H9 (cell line): ENCODE results near the gene RNF215. TPM values are rescaled to one million over a fixed set of nuclear protein-coding genes. Genes with fewer than 3 reads are reported as not detected.
A peak's percentile ranks its signal among the peaks of the same experiment; 100 is the strongest.
"Not testable (repeated sequence)": the region's sequence is repeated elsewhere in the genome, so short reads cannot be mapped to it uniquely, and the experiment has no call there.

Source experiments
- DNase-seq: peaks from one replicate; pipeline ENCODE4 v3.0.0-alpha.2; 2017
- H2AFZ ChIP-seq: one replicate; pipeline ENCODE4 v1.6.1; 2013; ENCODE audit warnings: mild to moderate bottlenecking, low read length, control low read depth, moderate library complexity
- H2AK5ac ChIP-seq: 2 replicates; pipeline ENCODE4 v1.6.1; 2013; ENCODE audit warnings: low read length, control low read depth, mixed read lengths; ENCODE audit not compliant: insufficient read length
- H2BK120ac ChIP-seq: one replicate; pipeline ENCODE4 v1.6.1; 2013; ENCODE audit warnings: low read depth, mild to moderate bottlenecking, low read length, control low read depth, inconsistent platforms; ENCODE audit not compliant: poor library complexity, severe bottlenecking
- H2BK12ac ChIP-seq: 2 replicates; pipeline ENCODE4 v1.6.1; 2013; ENCODE audit warnings: low read length, control low read depth, mixed read lengths, low read depth; ENCODE audit not compliant: insufficient read length
- H2BK15ac ChIP-seq: 2 replicates; pipeline ENCODE4 v1.6.1; 2013; ENCODE audit warnings: low read depth, low read length, control low read depth
- H2BK20ac ChIP-seq: one replicate; pipeline ENCODE4 v1.6.1; 2013; ENCODE audit warnings: low read depth, mild to moderate bottlenecking, low read length, control low read depth, inconsistent platforms; ENCODE audit not compliant: poor library complexity, severe bottlenecking
- H2BK5ac ChIP-seq: 2 replicates; pipeline ENCODE4 v1.6.1; 2013; ENCODE audit warnings: low read length, control low read depth, mixed read lengths; ENCODE audit not compliant: insufficient read length
- H3K14ac ChIP-seq: 2 replicates; pipeline ENCODE4 v1.6.1; 2013; ENCODE audit warnings: low read length, control low read depth; ENCODE audit not compliant: insufficient read depth
- H3K18ac ChIP-seq: 2 replicates; pipeline ENCODE4 v1.6.1; 2013; ENCODE audit warnings: low read depth, mild to moderate bottlenecking, mixed read lengths, low read length, control low read depth; ENCODE audit not compliant: insufficient read length
- H3K23ac ChIP-seq: 2 replicates; pipeline ENCODE4 v1.6.1; 2013; ENCODE audit warnings: low read length, control low read depth, mixed read lengths, low read depth; ENCODE audit not compliant: insufficient read length
- H3K23me2 ChIP-seq: 2 replicates; pipeline ENCODE4 v1.6.1; 2013; ENCODE audit warnings: low read depth, mild to moderate bottlenecking, mixed read lengths, low read length, control low read depth; ENCODE audit not compliant: insufficient read length, poor library complexity, severe bottlenecking
- H3K27ac ChIP-seq: 2 replicates; pipeline ENCODE4 v1.5.1; 2013; ENCODE audit warnings: low read length, control low read depth, mixed read lengths, low read depth; ENCODE audit not compliant: insufficient read length
- H3K27me3 ChIP-seq: 2 replicates; pipeline ENCODE4 v1.6.1; 2013; ENCODE audit warnings: low read length, control low read depth, inconsistent platforms; ENCODE audit not compliant: insufficient read depth
- H3K4ac ChIP-seq: 2 replicates; pipeline ENCODE4 v1.6.1; 2013; ENCODE audit warnings: low read depth, mild to moderate bottlenecking, control low read depth, inconsistent platforms, low read length, moderate library complexity
- H3K4me1 ChIP-seq: 2 replicates; pipeline ENCODE4 v1.6.1; 2013; ENCODE audit warnings: low read length, control low read depth, inconsistent platforms; ENCODE audit not compliant: insufficient read depth
- H3K4me2 ChIP-seq: 2 replicates; pipeline ENCODE4 v1.6.1; 2013; ENCODE audit warnings: low read length, control low read depth, mixed read lengths; ENCODE audit not compliant: insufficient read length, insufficient read depth
- H3K56ac ChIP-seq: 2 replicates; pipeline ENCODE4 v1.6.1; 2013; ENCODE audit warnings: low read depth, mild to moderate bottlenecking, mixed read lengths, low read length, control low read depth; ENCODE audit not compliant: insufficient read length
- H3K79me1 ChIP-seq: 2 replicates; pipeline ENCODE4 v1.6.1; 2013; ENCODE audit warnings: low read depth, mild to moderate bottlenecking, moderate library complexity, low read length, control low read depth, inconsistent platforms; ENCODE audit not compliant: insufficient read depth, poor library complexity, severe bottlenecking
- H3K79me2 ChIP-seq: 2 replicates; pipeline ENCODE4 v1.6.1; 2013; ENCODE audit warnings: low read length, control low read depth, inconsistent platforms; ENCODE audit not compliant: insufficient read depth
- H3K9ac ChIP-seq: 2 replicates; pipeline ENCODE4 v1.6.1; 2013; ENCODE audit warnings: low read length, control low read depth, mixed read lengths; ENCODE audit not compliant: insufficient read length; ENCODE audit errors: extremely low read depth
- H3K9me3 ChIP-seq: one replicate; pipeline ENCODE4 v1.6.1; 2013; ENCODE audit warnings: low read depth, low read length, inconsistent platforms; ENCODE audit not compliant: control insufficient read depth
- H3T11ph ChIP-seq: one replicate; pipeline ENCODE4 v1.6.1; 2013; ENCODE audit warnings: mild to moderate bottlenecking, low read length, control low read depth, inconsistent platforms
- H4K20me1 ChIP-seq: one replicate; pipeline ENCODE4 v1.6.1; 2013; ENCODE audit not compliant: control insufficient read depth, insufficient read length, insufficient read depth
- H4K5ac ChIP-seq: 2 replicates; pipeline ENCODE4 v1.6.1; 2013; ENCODE audit warnings: low read depth, mild to moderate bottlenecking, mixed read lengths, low read length, control low read depth; ENCODE audit not compliant: insufficient read length
- H4K8ac ChIP-seq: replicated peaks from 2 replicates; pipeline ENCODE4 v1.6.1; 2013; ENCODE audit warnings: low read length, control low read depth, mixed read lengths, low read depth; ENCODE audit not compliant: insufficient read length
- H4K91ac ChIP-seq: 2 replicates; pipeline ENCODE4 v1.6.1; 2013; ENCODE audit warnings: low read depth, mild to moderate bottlenecking, moderate library complexity, mixed read lengths, low read length, control low read depth; ENCODE audit not compliant: insufficient read length
- H3K27ac Mint-ChIP-seq, 3 experiments: 2 replicates in 2 of 3; 3 replicates in 1 of 3; pipeline ENCODE4 v1.8.0; 2020 to 2021; ENCODE audit warnings: mixed read lengths in 3 of 3, mild to moderate bottlenecking in 1 of 3, moderate library complexity in 1 of 3
- H3K27me3 Mint-ChIP-seq: 2 replicates; pipeline ENCODE4 v1.8.0; 2021; ENCODE audit warnings: low read depth, mild to moderate bottlenecking, moderate library complexity, mixed read lengths
- H3K36me3 Mint-ChIP-seq, 3 experiments: 2 replicates in 2 of 3; 3 replicates in 1 of 3; pipeline ENCODE4 v1.8.0; 2020 to 2021; ENCODE audit warnings: low read depth in 3 of 3, mixed read lengths in 3 of 3; ENCODE audit not compliant: insufficient read depth in 1 of 3
- H3K4me1 Mint-ChIP-seq, 2 experiments: 2 replicates each; pipeline ENCODE4 v1.8.0; 2020; ENCODE audit warnings: mixed read lengths in 2 of 2
- H3K4me3 Mint-ChIP-seq, 2 experiments: 2 replicates in 1 of 2; 3 replicates in 1 of 2; pipeline ENCODE4 v1.8.0; 2020 to 2021; ENCODE audit warnings: mild to moderate bottlenecking in 2 of 2, mixed read lengths in 2 of 2, moderate library complexity in 1 of 2
- H3K9me3 Mint-ChIP-seq, 2 experiments: 2 replicates in 1 of 2; 3 replicates in 1 of 2; pipeline ENCODE4 v1.8.0; 2020; ENCODE audit warnings: mild to moderate bottlenecking in 2 of 2, mixed read lengths in 2 of 2, moderate library complexity in 1 of 2
- WGBS: extraction: QIAGEN DNeasy Blood & Tissue Kit; methylation state at CpG from one replicate; pipeline ENCODE4 v1.1.7; 2013; ENCODE audit warnings: missing lambda C conversion rate, low lambda C conversion rate, mixed read lengths; ENCODE audit not compliant: insufficient read length; ENCODE audit errors: extremely low coverage; 5-methylcytosine and 5-hydroxymethylcytosine counted together
- total RNA-seq: library from RNA; stranded (reverse); gene quantifications from 2 replicates; pipeline ENCODE4 v1.2.1, GENCODE V29; 2021
- TF ChIP-seq, protein P1 (sequence below): fragments of 200-600 bp; sonication (generic); conservative IDR thresholded peaks from 3 replicates; pipeline ENCODE4 v1.8.0; 2021; ENCODE audit warnings: antibody characterized with exemption, mild to moderate bottlenecking

RNF215 gene
- total RNA-seq, 1 experiment from 2014 or later = 24.5 TPM

DNA sequence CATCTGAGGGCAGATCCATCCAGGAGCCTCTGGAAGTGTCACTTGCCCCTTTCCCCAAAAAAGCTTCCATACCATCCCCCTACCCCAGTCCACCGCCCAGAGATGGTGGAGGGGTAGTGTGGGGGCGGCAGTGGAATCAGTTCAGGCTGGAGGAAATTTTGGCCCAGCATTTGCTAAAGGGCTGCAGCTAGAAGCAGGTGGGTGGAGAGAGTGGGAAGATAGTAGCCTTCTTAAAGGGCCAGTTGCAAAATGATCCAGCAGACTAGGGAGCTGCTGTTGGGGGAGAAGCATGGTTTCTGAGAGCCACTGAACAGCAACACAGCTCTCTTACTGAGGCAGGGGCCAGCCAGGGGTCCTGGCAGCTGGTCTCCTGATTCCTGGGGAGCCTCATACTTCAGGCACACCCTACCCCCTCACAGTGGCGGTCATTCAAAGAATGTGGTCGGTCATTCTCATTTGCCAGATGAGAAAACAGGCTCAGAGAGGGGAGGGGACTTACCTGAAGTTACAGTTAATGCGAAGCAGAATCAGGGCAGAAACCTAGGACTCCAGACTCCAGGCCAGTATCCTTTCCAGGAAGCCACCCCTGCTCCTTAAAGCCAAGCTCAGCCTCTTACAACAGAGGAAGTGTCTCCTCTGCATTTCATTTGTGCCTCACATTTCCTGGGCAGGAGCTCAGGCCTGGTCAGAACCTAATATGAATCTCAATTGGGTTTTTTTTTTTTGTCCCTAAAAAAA lies 15.0 kb upstream of the RNF215 start:
- H3K27ac Mint-ChIP-seq = peak overlapping the region; percentile 52 to 85 (median 57); a peak in 5 of 7 replicates
- TF ChIP-seq, protein P1, sequence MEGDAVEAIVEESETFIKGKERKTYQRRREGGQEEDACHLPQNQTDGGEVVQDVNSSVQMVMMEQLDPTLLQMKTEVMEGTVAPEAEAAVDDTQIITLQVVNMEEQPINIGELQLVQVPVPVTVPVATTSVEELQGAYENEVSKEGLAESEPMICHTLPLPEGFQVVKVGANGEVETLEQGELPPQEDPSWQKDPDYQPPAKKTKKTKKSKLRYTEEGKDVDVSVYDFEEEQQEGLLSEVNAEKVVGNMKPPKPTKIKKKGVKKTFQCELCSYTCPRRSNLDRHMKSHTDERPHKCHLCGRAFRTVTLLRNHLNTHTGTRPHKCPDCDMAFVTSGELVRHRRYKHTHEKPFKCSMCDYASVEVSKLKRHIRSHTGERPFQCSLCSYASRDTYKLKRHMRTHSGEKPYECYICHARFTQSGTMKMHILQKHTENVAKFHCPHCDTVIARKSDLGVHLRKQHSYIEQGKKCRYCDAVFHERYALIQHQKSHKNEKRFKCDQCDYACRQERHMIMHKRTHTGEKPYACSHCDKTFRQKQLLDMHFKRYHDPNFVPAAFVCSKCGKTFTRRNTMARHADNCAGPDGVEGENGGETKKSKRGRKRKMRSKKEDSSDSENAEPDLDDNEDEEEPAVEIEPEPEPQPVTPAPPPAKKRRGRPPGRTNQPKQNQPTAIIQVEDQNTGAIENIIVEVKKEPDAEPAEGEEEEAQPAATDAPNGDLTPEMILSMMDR = no peak
- DNase-seq = no peak

DNA sequence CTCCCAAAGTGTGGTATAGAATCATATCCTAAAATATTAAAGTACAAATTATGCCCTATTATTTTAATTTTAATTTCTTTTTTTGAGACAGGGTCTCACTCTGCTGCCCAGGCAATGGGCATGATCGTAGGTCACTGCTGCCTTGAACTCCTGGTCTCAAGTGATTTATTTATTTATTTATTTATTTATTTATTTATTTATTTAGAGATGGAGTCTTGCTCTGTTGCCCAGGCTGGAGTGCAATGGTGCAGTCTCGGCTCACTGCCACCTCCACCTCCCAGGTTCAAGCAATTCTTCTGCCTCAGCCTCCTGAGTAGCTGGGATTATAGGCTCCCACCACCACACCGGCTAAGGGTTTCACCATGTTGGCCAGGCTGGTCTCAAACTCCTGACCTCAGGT lies 13.8 kb upstream of the RNF215 start:
- H4K8ac ChIP-seq, H3K4ac ChIP-seq, H3K27ac Mint-ChIP-seq, H3T11ph ChIP-seq, H3K4me2 ChIP-seq, H3K79me1 ChIP-seq, H3K23ac ChIP-seq, H3K4me3 Mint-ChIP-seq, H2AK5ac ChIP-seq, H2BK5ac ChIP-seq, H3K27ac ChIP-seq, H2BK120ac ChIP-seq, H3K4me1 ChIP-seq, H4K91ac ChIP-seq, H2AFZ ChIP-seq, H4K5ac ChIP-seq, H2BK20ac ChIP-seq, H3K9me3 ChIP-seq, H2BK12ac ChIP-seq, H3K9ac ChIP-seq, H3K56ac ChIP-seq, H3K79me2 ChIP-seq, H3K23me2 ChIP-seq, H3K18ac ChIP-seq, H3K14ac ChIP-seq, H2BK15ac ChIP-seq, H3K27me3 ChIP-seq, H3K9me3 Mint-ChIP-seq, H4K20me1 ChIP-seq, DNase-seq: not testable (repeated sequence)
- WGBS = no CpG with 5 or more reads among the region's 3 CpGs
- Mint-ChIP-seq H3K4me1 (peaks cover 29 to 30% of the 10 kb centered on the region in 2 experiments), H3K27me3 (peaks cover 33% of the 10 kb centered on the region), H3K36me3 (peaks cover 0 to 17% (median 3%) of the 10 kb centered on the region in 3 experiments; a peak in 3 of 7 replicates)

More for the DNA sequence above, 15.0 kb upstream of the RNF215 start:
- Histone ChIP-seq H3K4me1 (peaks cover 6% of the 10 kb centered on the region; the same call in 1 of the 2 replicates), H3K79me1 (no peaks in the 10 kb centered on the region), H3K18ac (no peak overlapping the region), H2AFZ (no peak overlapping the region), H3K27ac (no peak overlapping the region), H2BK20ac (no peak overlapping the region), H3K79me2 (no peaks in the 10 kb centered on the region), H3K23me2 (peaks cover 5% of the 10 kb centered on the region), H4K8ac (no peak overlapping the region), H2BK5ac (no peak overlapping the region), H3K56ac (no peak overlapping the region), H3K4me2 (peak overlapping the region; percentile 17), H2BK15ac (no peak overlapping the region), H3K4ac (no peak overlapping the region), H4K5ac (no peak overlapping the region), H2AK5ac (no peak overlapping the region), H3K23ac (no peak overlapping the region), H3K9ac (no peak overlapping the region), H2BK12ac (no peak overlapping the region), H3T11ph (no peak overlapping the region), H3K27me3 (peaks cover 4% of the 10 kb centered on the region; the same call in 1 of the 2 replicates), H3K9me3 (no peaks in the 10 kb centered on the region), H2BK120ac (no peak overlapping the region), H4K20me1 (no peaks in the 10 kb centered on the region), H3K14ac (no peak overlapping the region; the same call in 1 of the 2 replicates), H4K91ac (no peak overlapping the region)
- WGBS = no CpG with 5 or more reads among the region's 5 CpGs
- no peaks in the 10 kb centered on the region; a peak in 1 of 5 replicates for H3K9me3 Mint-ChIP-seq
- peaks cover 26% of the 10 kb centered on the region for H3K27me3 Mint-ChIP-seq
- peaks cover 25 to 27% of the 10 kb centered on the region in 2 experiments for H3K4me1 Mint-ChIP-seq
- peak overlapping the region in 1 of 2 experiments; percentile 15; a peak in 1 of 5 replicates for H3K4me3 Mint-ChIP-seq
- H3K36me3 Mint-ChIP-seq = peaks cover 0 to 29% (median 14%) of the 10 kb centered on the region in 3 experiments; a peak in 4 of 7 replicates
